ENCODE results near the gene ADPGK. TPM values are rescaled to one million over a fixed set of nuclear protein-coding genes. Genes with fewer than 3 reads are reported as not detected.

The ADPGK gene
- total RNA-seq, 1 donor from 2014 or later = 41.8 TPM

GRCh38 chr15:72764656-72765055 lies 18.9 kb downstream of the ADPGK start:
- H3K4me1 Mint-ChIP-seq = no peaks in the 10 kb centered on the region
- H3K36me3 Mint-ChIP-seq (ENCODE audit: low read depth) = peaks cover 41% of the 10 kb centered on the region
- peaks cover 6% of the 10 kb centered on the region for H3K9me3 Mint-ChIP-seq
- H3K27ac Mint-ChIP-seq (ENCODE audit: unreplicated experiment) = no peak overlapping the region
- no peak for TF ChIP-seq CTCF (conservative IDR thresholded peaks at IDR 0.05)
- H3K27me3 Mint-ChIP-seq (ENCODE audit: low read depth) = no peaks in the 10 kb centered on the region
- no peak overlapping the region for H3K4me3 Mint-ChIP-seq
- DNase-seq (ENCODE audit: low read depth, low spot score) = no peak

GRCh38 chr15:72760590-72761260 lies 22.8 kb downstream of the ADPGK start:
- TF ChIP-seq CTCF (conservative IDR thresholded peaks at IDR 0.05) = no peak
- Mint-ChIP-seq H3K27ac (ENCODE audit: unreplicated experiment) (no peak overlapping the region), H3K9me3 (no peaks in the 10 kb centered on the region), H3K36me3 (ENCODE audit: low read depth) (peaks cover 11% of the 10 kb centered on the region), H3K4me1 (no peaks in the 10 kb centered on the region), H3K27me3 (ENCODE audit: low read depth) (no peaks in the 10 kb centered on the region), H3K4me3 (no peak overlapping the region)
- no peak for DNase-seq (ENCODE audit: low read depth, low spot score)

- Mint-ChIP-seq H3K9me3 (no peaks in the 10 kb centered on the region), H3K27me3 (ENCODE audit: low read depth) (no peaks in the 10 kb centered on the region), H3K4me3 (no peak overlapping the region), H3K4me1 (no peaks in the 10 kb centered on the region), H3K36me3 (ENCODE audit: low read depth) (peaks cover 13% of the 10 kb centered on the region), H3K27ac (ENCODE audit: unreplicated experiment) (no peak overlapping the region)
- TF ChIP-seq CTCF (conservative IDR thresholded peaks at IDR 0.05) = no peak
- DNase-seq (ENCODE audit: low read depth, low spot score) = no peak
These were observed 25.4 kb downstream of the ADPGK start for GRCh38 chr15:72758182-72758581.

- no peak for DNase-seq (ENCODE audit: low read depth, low spot score)
- Mint-ChIP-seq H3K4me3 (no peak overlapping the region), H3K4me1 (no peaks in the 10 kb centered on the region), H3K9me3 (no peaks in the 10 kb centered on the region), H3K27ac (ENCODE audit: unreplicated experiment) (no peak overlapping the region), H3K27me3 (ENCODE audit: low read depth) (no peaks in the 10 kb centered on the region), H3K36me3 (ENCODE audit: low read depth) (peaks cover 7% of the 10 kb centered on the region)
- no peak for TF ChIP-seq CTCF (conservative IDR thresholded peaks at IDR 0.05)
These were observed 29.5 kb downstream of the ADPGK start for GRCh38 chr15:72754096-72754495.

- no peak for TF ChIP-seq CTCF (conservative IDR thresholded peaks at IDR 0.05)
- Mint-ChIP-seq H3K27me3 (ENCODE audit: low read depth) (no peaks in the 10 kb centered on the region), H3K4me1 (no peaks in the 10 kb centered on the region), H3K4me3 (no peak overlapping the region), H3K36me3 (ENCODE audit: low read depth) (peaks cover 13% of the 10 kb centered on the region), H3K27ac (ENCODE audit: unreplicated experiment) (no peak overlapping the region), H3K9me3 (no peaks in the 10 kb centered on the region)
- DNase-seq (ENCODE audit: low read depth, low spot score) = no peak
These were observed 31.7 kb downstream of the ADPGK start for GRCh38 chr15:72751751-72752455.
